T-helper 2 cell (primary cell): Measurements from ENCODE around the gene SMPDL3A.
A peak's percentile ranks its signal among the peaks of the same experiment; 100 is the strongest.
"Not testable (repeated sequence)": the region's sequence is repeated elsewhere in the genome, so short reads cannot be mapped to it uniquely, and the experiment has no call there.

Experiments used
- DNase-seq, 5 experiments: peaks; one replicate each; pipeline versions ENCODE4 v3.0.0 to v3.0.0-alpha.2; 2012 to 2022
- total RNA-seq, 2 donors: gene quantifications; one replicate each; lab custom pipeline; 2026; lab: John Stamatoyannopoulos, UW

Gene SMPDL3A, protein sequence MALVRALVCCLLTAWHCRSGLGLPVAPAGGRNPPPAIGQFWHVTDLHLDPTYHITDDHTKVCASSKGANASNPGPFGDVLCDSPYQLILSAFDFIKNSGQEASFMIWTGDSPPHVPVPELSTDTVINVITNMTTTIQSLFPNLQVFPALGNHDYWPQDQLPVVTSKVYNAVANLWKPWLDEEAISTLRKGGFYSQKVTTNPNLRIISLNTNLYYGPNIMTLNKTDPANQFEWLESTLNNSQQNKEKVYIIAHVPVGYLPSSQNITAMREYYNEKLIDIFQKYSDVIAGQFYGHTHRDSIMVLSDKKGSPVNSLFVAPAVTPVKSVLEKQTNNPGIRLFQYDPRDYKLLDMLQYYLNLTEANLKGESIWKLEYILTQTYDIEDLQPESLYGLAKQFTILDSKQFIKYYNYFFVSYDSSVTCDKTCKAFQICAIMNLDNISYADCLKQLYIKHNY
- total RNA-seq, result 0 to 0.20 reads per million in 2 donors

GRCh38 chr6:122789182-122790027, at the start of gene SMPDL3A:
TSS of gene SMPDL3A (plus strand) at chr6:122789258. CDS start at chr6:122789347, 89 bp downstream.
- DNase-seq, result peak in 1 of 5 experiments; percentile 34

GRCh38 chr6:122740091-122740490, 49.0 kb upstream of the SMPDL3A start:
- DNase-seq, result no peak

DNA sequence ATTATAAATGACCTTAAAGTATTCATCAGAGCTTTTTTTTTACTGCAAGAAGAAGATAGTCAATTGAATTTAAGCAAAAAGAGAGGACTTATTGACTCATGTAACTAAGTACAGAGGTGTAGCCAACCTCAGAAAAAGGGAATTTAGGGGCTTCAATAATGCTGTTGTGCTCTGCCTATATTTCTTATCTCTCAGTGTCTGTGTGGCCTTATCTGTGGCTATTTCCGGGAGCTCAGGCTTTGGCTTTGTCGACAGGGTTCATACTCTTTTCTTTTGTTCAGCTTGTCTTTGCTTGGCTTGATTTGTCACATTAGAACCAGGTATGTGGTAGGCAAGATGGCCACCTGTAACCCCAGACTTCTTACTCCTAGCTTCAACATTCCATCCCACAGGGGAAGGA, 48.1 kb upstream of the SMPDL3A start:
- DNase-seq, result no peak

DNA sequence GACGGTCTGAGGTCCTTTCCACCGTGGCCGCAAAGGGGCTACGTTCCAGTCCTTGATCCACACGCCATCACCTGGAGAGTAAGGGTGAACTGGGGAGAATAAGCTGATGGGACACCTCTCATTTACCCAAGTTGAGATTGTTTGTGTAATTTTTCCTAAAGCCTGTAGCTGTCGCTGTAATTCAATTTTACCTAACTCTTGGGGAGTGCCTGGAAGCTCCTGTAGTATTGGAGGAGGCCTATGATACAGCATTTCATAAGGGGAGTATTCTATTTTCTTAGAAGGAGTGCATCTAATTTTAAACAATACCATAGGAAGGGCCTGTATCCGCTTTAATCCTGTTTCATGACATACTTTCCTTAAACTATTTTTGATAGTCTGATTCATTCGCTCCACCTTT, 44.8 kb upstream of the SMPDL3A start:
- not testable (repeated sequence) for DNase-seq

GRCh38 chr6:122744856-122745255, 44.2 kb upstream of the SMPDL3A start:
- not testable (repeated sequence) for DNase-seq

- no peak for DNase-seq
Observed at GRCh38 chr6:122746688-122747087, 42.4 kb upstream of the SMPDL3A start.

DNA sequence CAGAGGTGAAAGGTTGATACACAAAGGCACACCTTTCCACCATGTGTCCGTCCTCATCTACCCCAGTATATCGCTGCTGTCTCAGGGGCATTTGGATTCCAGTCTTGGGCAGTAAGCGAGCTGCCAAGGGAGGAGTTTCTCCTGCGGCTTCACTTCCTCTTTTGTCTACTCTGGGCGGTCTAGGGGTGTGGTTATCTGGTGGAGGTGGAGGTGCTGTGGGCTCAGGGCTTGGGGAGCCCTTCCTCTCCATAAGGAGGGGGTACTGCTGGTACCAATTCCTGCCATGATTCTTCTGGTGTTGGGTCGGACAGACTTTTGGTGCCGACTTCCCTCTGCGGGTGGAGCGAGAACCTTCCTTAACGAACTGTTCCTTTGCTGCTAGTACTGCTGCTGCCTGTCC, 41.5 kb upstream of the SMPDL3A start:
- DNase-seq, result no peak

GRCh38 chr6:122748945-122749344, 40.1 kb upstream of the SMPDL3A start:
- not testable (repeated sequence) for DNase-seq

DNA sequence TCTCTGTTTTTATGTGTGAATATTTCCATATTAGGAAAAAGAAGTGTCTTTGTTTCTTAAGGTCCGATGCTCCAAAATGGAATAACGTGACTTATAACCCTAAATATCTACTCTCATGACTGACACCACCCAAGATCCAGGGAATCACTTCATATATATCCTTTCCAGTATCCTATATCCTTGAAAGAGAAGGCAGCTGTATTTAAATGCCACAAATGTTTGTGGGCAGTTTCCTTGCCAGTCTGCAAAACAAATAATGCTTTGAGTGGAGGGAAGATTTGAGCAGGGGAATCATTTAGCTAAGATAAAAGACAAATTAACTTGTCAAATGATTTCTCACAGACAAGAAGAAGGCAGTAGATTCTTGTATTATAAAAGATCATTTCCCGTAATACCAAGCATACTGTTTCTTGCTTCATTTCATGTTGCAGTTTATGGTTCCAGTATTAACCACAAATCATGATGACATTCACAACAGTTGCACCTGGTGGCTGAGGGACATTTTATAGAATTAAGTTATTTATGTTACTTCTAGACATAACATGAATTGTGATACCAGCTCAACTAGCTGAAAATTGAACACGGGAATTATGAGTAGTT, 39.5 kb upstream of the SMPDL3A start:
- no peak for DNase-seq

DNA sequence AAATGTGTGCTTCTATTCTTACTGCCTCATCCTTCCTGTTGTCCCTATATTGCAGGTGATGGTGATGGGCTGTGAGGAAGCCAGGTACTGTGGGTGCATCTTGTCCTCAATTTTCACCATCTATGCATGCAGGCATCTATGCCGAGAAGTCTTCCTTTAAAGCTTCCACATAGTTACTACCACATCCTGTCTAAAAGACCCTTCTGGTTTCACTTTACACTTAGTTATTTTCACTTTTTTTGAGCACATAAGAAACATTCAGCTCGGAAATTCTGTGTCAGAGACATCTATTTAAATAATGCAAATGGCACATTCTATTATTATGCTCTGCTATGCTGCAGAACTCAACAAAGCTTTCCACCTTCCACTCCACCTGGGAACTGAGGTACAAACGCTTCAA, 37.7 kb upstream of the SMPDL3A start:
- peak in 1 of 5 experiments; percentile 20 for DNase-seq

GRCh38 chr6:122752459-122752858, 36.6 kb upstream of the SMPDL3A start:
- no peak for DNase-seq

DNA sequence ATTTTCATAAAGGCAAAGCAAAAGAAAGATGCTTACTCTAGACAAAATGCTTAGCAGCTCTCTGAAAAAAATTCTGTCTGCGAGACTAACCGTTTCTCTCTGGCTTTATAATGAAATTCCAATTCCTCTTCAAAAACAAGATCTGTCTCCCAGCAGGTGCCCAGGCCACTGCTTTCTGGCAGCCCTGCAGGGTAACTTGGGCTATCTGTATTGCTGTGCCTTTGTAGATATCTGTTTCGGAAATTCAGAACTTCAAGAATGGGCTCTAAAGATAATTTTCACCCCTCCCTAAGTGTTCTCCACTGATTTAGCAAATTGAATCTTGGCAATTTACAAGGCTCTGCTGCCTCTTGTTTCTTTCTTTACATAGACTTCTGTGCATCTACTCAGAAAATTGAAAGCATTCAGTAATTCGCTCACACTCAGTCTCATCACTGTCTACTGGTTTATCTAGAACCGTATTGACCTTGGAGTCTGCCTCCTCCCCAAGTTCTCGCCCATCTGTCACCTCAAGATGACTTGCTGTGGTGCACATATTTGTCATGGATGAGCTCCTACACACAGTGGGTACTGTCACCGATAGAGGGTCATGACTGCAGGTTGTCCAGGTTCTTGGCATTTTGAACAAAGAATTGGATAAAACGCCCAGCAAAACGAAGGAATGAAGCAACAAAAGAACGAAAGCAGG, 35.9 kb upstream of the SMPDL3A start:
- no peak for DNase-seq

DNA sequence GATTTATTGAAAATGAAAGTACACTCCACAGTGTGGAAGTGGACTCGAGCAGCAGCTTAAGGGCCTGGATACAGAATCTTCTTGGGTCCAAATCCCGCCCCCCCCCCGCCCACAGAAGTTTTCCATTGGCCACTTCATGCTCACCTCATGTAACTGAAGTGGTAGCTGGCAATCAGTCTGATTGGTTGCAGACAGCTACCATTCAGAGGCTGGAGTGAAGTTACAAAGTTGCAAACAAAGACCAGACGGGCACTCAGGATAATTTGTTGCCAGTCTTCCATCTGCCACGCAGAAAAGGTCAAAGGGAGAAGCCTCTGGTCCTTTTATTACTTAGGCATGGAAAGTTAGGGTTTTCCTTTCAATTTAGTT, 35.4 kb upstream of the SMPDL3A start:
- no peak for DNase-seq

- DNase-seq, result no peak
Observed at GRCh38 chr6:122754191-122754731, 34.8 kb upstream of the SMPDL3A start.

DNA sequence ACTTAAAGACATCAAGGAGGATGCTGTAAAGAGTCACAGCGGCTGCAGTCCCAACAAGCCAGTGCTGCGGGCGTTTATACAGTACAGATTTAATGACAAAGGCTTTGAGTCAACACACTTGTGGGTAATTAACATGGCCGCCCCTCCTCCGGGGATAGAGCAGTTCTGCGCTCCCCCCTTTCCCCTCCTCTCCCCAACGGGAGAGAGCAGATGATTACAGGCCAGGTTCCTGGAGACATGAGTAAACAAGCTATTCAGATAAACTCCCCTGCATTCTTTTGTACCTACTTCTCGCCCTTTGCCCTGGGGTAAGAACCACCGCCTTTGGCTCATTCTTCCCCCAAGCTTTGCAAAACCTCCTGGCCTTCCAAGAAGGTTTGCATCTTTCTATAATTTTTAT, 33.2 kb upstream of the SMPDL3A start:
- DNase-seq, result no peak

GRCh38 chr6:122758927-122759334, 30.1 kb upstream of the SMPDL3A start:
- DNase-seq, result no peak

DNA sequence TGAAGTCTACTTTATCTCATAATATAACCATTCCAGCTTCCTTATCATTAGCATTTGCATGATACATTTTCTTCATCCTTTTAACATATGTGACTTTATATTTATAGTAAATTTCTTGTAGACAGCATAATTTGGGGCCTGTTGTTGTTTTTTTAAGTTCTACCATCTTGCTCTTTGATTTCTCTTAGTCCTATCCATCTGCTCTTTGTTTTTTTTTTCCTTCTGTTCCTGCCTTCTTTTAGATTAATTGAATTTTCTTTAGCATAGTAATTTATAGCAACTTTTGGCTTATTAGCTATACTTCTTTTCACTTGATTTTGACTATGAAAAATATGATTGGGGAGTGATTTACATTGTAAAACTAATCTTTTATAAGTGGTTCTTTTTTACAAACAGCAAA, 28.7 kb upstream of the SMPDL3A start:
- DNase-seq, result no peak

DNA sequence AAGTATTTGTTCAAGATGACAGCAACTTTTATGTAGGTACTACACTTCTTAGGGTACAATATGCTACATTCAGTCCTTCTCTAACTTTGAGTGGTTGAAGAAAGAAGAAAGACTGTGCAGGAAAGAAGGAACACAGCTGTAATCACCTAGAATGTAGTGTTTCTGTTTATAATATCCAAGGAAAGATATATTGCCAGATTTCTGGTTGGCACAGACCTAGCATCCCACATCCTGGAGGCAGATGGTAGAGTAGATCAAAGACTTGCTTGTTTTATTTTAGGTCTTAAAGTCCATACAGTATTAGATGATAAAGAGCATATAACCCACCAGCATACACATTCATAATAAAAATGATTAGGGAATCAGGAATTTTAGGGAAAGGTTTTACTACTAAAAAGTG, 22.8 kb upstream of the SMPDL3A start:
- no peak for DNase-seq

- DNase-seq, result no peak
Observed at GRCh38 chr6:122770835-122771601, 18.0 kb upstream of the SMPDL3A start.

DNA sequence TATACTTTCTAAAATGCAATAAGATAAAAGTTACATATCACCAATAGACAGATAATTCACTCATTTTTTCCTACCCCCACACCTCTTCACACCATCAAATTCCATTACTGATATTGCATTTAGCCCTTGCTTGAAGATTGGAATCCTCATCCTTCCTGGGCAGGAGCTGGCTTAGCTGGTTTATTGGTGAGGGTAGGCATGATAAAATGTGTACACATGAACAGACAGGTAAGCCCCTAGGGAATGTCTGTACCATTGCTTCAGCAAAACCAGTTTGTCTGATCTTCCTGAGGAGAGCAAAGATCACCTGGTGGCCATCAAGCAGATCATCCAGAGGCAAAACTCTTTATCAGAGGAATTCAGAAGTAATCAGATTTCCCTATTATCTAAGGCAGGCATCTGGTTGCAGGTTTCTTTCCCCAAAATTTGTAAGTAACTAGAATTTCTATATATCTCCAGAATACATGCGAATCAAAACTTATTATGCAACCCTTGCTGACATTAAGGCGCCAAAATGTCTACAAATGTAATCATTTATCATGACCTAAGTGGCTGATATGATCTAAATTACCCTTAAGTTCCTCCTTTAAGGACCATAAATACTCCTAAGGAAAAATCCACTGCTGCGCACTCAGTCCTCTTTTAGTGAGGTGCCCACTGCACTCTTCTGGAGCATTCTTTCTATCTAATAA, 16.2 kb upstream of the SMPDL3A start:
- DNase-seq, result no peak

GRCh38 chr6:122775975-122776374, 13.1 kb upstream of the SMPDL3A start:
- no peak for DNase-seq
